ENCODE results near the gene RC3H1.
A peak's percentile ranks its signal among the peaks of the same experiment; 100 is the strongest.
"Not testable (repeated sequence)": the region's sequence is repeated elsewhere in the genome, so short reads cannot be mapped to it uniquely, and the experiment has no call there.

Gene RC3H1

GRCh38 chr1:174022080-174022975, at the start of gene RC3H1:
TSS of gene RC3H1 (minus strand) at chr1:174022357. CDS start at chr1:173992985, 29,372 bp downstream.
- TF ChIP-seq POLR2A (IDR thresholded peaks at IDR 0.05; ENCODE audit: low read depth, low read length), result peak; percentile 98
- FAIRE-seq (no peak), DNase-seq (ENCODE audit: insufficient read length, low spot score) (peak; percentile 72)

- TF ChIP-seq POLR2A (IDR thresholded peaks at IDR 0.05; ENCODE audit: low read depth, low read length), result no peak
- FAIRE-seq, result no peak
- no peak for DNase-seq (ENCODE audit: insufficient read length, low spot score)
These were observed 48.5 kb upstream of the RC3H1 start for GRCh38 chr1:174070614-174071013.

- FAIRE-seq, result peak; percentile 85
- no peak for TF ChIP-seq POLR2A (IDR thresholded peaks at IDR 0.05; ENCODE audit: low read depth, low read length)
- DNase-seq (ENCODE audit: insufficient read length, low spot score), result no peak
These were observed 45.8 kb upstream of the RC3H1 start for GRCh38 chr1:174068000-174068399.

- FAIRE-seq (peak; percentile 33), DNase-seq (ENCODE audit: insufficient read length, low spot score) (no peak)
- no peak for TF ChIP-seq POLR2A (IDR thresholded peaks at IDR 0.05; ENCODE audit: low read depth, low read length)
These were observed 37.9 kb upstream of the RC3H1 start for GRCh38 chr1:174060090-174060489.

GRCh38 chr1:174058624-174059023, 36.5 kb upstream of the RC3H1 start:
- no peak for TF ChIP-seq POLR2A (IDR thresholded peaks at IDR 0.05; ENCODE audit: low read depth, low read length)
- FAIRE-seq (no peak), DNase-seq (ENCODE audit: insufficient read length, low spot score) (no peak)

- FAIRE-seq, result not testable (repeated sequence)
These were observed 34.5 kb upstream of the RC3H1 start for GRCh38 chr1:174056609-174057008.

GRCh38 chr1:174055797-174056196, 33.6 kb upstream of the RC3H1 start:
- not testable (repeated sequence) for DNase-seq (ENCODE audit: insufficient read length, low spot score); FAIRE-seq

More at GRCh38 chr1:174056609-174057008, 34.5 kb upstream of the RC3H1 start:
- not testable (repeated sequence) for DNase-seq (ENCODE audit: insufficient read length, low spot score)

- no peak for DNase-seq (ENCODE audit: insufficient read length, low spot score)
- FAIRE-seq, result no peak
- TF ChIP-seq POLR2A (IDR thresholded peaks at IDR 0.05; ENCODE audit: low read depth, low read length), result no peak
These were observed 31.7 kb upstream of the RC3H1 start for GRCh38 chr1:174053826-174054225.

- FAIRE-seq, result no peak
These were observed 30.5 kb upstream of the RC3H1 start for GRCh38 chr1:174052621-174053020.

GRCh38 chr1:174051956-174052355, 29.8 kb upstream of the RC3H1 start:
- DNase-seq (ENCODE audit: insufficient read length, low spot score) (no peak), FAIRE-seq (no peak)
- no peak for TF ChIP-seq POLR2A (IDR thresholded peaks at IDR 0.05; ENCODE audit: low read depth, low read length)

More at GRCh38 chr1:174052621-174053020, 30.5 kb upstream of the RC3H1 start:
- no peak for DNase-seq (ENCODE audit: insufficient read length, low spot score)
- no peak for TF ChIP-seq POLR2A (IDR thresholded peaks at IDR 0.05; ENCODE audit: low read depth, low read length)

- DNase-seq (ENCODE audit: insufficient read length, low spot score) (no peak), FAIRE-seq (no peak)
- no peak for TF ChIP-seq POLR2A (IDR thresholded peaks at IDR 0.05; ENCODE audit: low read depth, low read length)
These were observed 27.4 kb upstream of the RC3H1 start for GRCh38 chr1:174049514-174049913.

GRCh38 chr1:174044418-174045222, 22.5 kb upstream of the RC3H1 start:
- TF ChIP-seq POLR2A (IDR thresholded peaks at IDR 0.05; ENCODE audit: low read depth, low read length), result no peak
- FAIRE-seq (no peak), DNase-seq (ENCODE audit: insufficient read length, low spot score) (no peak)

- not testable (repeated sequence) for DNase-seq (ENCODE audit: insufficient read length, low spot score); FAIRE-seq
These were observed 20.4 kb upstream of the RC3H1 start for GRCh38 chr1:174042509-174042908.

- TF ChIP-seq POLR2A (IDR thresholded peaks at IDR 0.05; ENCODE audit: low read depth, low read length), result no peak
- no peak for DNase-seq (ENCODE audit: insufficient read length, low spot score)
- no peak for FAIRE-seq
These were observed 19.2 kb upstream of the RC3H1 start for GRCh38 chr1:174041369-174041768.
